ENCODE data around the gene C1orf35. TPM values are rescaled to one million over a fixed set of nuclear protein-coding genes. Genes with fewer than 3 reads are reported as not detected.
A peak's percentile ranks its signal among the peaks of the same experiment; 100 is the strongest.

The C1orf35 gene
- total RNA-seq, 1 donor, result 5.4 TPM

DNA sequence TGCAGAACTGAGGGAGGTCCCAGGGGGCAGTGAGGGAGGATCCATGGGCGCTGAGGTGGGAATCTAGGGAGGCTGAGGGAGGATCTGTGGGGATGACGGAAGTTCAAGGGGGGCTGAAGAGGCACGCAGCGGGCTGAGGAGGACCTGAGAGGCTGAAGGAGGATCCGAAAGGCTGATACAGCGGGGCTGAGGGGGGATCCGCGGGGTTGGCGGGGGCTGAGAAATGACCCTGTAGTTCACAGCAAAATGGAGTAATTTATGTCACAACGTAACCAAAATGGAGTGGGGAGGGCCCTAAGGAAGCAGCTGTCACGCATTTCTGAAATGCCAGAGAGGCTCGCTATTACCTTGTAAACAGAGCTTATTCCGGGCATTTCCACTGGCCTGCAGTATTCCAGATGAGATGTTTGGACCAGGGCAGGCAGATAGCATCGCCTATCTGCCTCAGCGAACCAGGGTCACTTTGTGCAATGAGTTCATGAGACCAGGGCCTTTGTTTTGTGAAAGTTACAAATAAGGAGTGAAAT lies 6.9 kb upstream of the C1orf35 start:
- Histone ChIP-seq H3K4me2 (ENCODE audit: insufficient read depth, low read length) (peak overlapping the region; percentile 97), H3K27ac (ENCODE audit: low read depth, low read length) (peak overlapping the region; percentile 94), H4K20me1 (ENCODE audit: insufficient read depth, low read length) (no peaks in the 10 kb centered on the region), H3K36me3 (ENCODE audit: insufficient read depth, low read length) (peaks cover 14% of the 10 kb centered on the region), H3K4me3 (ENCODE audit: insufficient read depth, low read length) (peak overlapping the region; percentile 100), H3K9me3 (ENCODE audit: low read depth, low read length) (no peaks in the 10 kb centered on the region), H2AFZ (ENCODE audit: low read length) (peak overlapping the region; percentile 95), H3K27me3 (ENCODE audit: insufficient read depth, low read length) (no peaks in the 10 kb centered on the region), H3K4me1 (ENCODE audit: insufficient read depth, low read length) (peaks cover 16% of the 10 kb centered on the region), H3K79me2 (ENCODE audit: insufficient read depth, low read length) (peaks cover 31% of the 10 kb centered on the region)
- peak; percentile 73 for DNase-seq (ENCODE audit: insufficient read length, low spot score, missing footprints)
- TF ChIP-seq, protein P1, sequence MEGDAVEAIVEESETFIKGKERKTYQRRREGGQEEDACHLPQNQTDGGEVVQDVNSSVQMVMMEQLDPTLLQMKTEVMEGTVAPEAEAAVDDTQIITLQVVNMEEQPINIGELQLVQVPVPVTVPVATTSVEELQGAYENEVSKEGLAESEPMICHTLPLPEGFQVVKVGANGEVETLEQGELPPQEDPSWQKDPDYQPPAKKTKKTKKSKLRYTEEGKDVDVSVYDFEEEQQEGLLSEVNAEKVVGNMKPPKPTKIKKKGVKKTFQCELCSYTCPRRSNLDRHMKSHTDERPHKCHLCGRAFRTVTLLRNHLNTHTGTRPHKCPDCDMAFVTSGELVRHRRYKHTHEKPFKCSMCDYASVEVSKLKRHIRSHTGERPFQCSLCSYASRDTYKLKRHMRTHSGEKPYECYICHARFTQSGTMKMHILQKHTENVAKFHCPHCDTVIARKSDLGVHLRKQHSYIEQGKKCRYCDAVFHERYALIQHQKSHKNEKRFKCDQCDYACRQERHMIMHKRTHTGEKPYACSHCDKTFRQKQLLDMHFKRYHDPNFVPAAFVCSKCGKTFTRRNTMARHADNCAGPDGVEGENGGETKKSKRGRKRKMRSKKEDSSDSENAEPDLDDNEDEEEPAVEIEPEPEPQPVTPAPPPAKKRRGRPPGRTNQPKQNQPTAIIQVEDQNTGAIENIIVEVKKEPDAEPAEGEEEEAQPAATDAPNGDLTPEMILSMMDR (IDR thresholded peaks at IDR 0.05; ENCODE audit: extremely low read depth, low read depth, low read length), result no peak

DNA sequence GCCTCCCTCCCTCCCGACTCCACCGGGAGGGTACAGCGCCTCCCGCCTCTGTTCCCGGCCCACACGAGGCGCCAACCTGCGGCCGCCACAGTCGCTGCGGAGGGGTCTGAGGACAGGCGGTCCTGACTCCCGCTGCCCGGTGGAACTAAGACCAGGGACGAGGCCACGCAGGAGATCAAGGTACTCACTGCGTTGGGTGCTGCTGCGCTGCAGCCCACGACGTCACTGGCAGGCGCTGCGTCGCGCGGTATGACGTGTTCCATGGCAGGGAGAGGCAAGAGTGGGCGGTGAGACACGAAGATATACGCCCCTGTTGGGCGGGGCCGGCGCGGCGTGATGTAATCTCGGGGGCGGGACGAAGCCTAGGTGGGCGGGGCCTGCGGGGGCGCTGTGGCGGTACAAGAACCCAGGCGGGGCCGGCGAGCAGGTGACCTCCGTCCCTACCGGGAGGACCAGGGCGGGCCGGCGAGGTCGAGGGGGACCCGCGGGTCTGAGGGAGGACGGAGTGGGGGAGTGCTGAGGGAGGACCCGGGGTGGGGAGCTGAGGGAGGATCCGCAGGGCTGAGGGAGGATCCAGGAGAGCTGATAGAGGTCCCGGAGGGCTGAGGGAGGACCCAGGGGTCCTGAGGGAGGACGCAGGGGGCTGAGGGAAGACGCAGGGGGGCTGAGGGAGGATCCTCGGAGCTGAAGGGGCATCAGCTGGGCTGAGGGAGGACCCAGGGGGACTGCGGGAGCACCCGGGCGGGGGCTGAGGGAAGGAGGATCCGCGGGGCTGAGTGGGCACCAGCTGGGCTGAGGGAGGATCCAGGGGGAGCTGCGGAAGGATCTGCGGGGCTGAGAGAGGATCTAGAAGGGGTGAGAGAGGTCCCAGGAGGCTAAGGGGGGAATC lies 6.2 kb upstream of the C1orf35 start, which contains the start of gene MRPL55:
TSS of gene MRPL55 (minus strand) at position 227 of the 889 bp plus-strand sequence. CDS start 1,039 bp downstream, outside the sequence.
- peaks cover 16% of the 10 kb centered on the region for H3K4me1 ChIP-seq (ENCODE audit: insufficient read depth, low read length)
- peak; percentile 99 for DNase-seq (ENCODE audit: insufficient read length, low spot score, missing footprints)
- peak within 1 kb of the TSS; percentile 98 for H2AFZ ChIP-seq (ENCODE audit: low read length)
- H3K4me3 ChIP-seq (ENCODE audit: insufficient read depth, low read length), result peak within 1 kb of the TSS; percentile 100
- H3K36me3 ChIP-seq (ENCODE audit: insufficient read depth, low read length), result peaks cover 14% of the 10 kb centered on the region
- peak within 1 kb of the TSS; percentile 97 for H3K4me2 ChIP-seq (ENCODE audit: insufficient read depth, low read length)
- TF ChIP-seq, protein P1 (IDR thresholded peaks at IDR 0.05; ENCODE audit: extremely low read depth, low read depth, low read length), result no peak
- H4K20me1 ChIP-seq (ENCODE audit: insufficient read depth, low read length), result no peaks in the 10 kb centered on the region
- no peaks in the 10 kb centered on the region for H3K9me3 ChIP-seq (ENCODE audit: low read depth, low read length)
- peaks cover 31% of the 10 kb centered on the region for H3K79me2 ChIP-seq (ENCODE audit: insufficient read depth, low read length)
- H3K27me3 ChIP-seq (ENCODE audit: insufficient read depth, low read length), result no peaks in the 10 kb centered on the region
- peak within 1 kb of the TSS; percentile 94 for H3K27ac ChIP-seq (ENCODE audit: low read depth, low read length)

DNA sequence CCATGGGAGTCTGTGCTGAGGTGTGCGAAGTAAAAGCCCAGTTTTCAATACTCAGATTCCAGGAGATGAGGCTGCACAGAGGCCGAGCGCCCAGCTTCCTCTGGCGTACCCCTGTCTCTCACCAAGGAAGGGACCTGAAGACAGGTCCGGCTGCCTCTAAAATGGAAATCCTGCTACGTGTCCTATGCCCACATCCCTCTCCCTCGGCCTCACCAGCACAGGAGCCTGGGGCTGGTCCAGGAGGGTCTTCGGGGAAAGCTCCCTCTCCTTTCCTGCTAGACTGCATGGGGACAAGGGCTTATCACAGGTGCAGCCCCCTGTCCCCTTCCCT lies 5.6 kb upstream of the C1orf35 start:
- TF ChIP-seq, protein P1 (IDR thresholded peaks at IDR 0.05; ENCODE audit: extremely low read depth, low read depth, low read length), result no peak
- Histone ChIP-seq H3K9me3 (ENCODE audit: low read depth, low read length) (no peaks in the 10 kb centered on the region), H3K27me3 (ENCODE audit: insufficient read depth, low read length) (no peaks in the 10 kb centered on the region), H3K27ac (ENCODE audit: low read depth, low read length) (peak overlapping the region; percentile 94), H3K4me3 (ENCODE audit: insufficient read depth, low read length) (peak overlapping the region; percentile 100), H3K36me3 (ENCODE audit: insufficient read depth, low read length) (peaks cover 14% of the 10 kb centered on the region), H4K20me1 (ENCODE audit: insufficient read depth, low read length) (no peaks in the 10 kb centered on the region), H3K4me1 (ENCODE audit: insufficient read depth, low read length) (peaks cover 22% of the 10 kb centered on the region), H3K79me2 (ENCODE audit: insufficient read depth, low read length) (peaks cover 31% of the 10 kb centered on the region), H2AFZ (ENCODE audit: low read length) (peak overlapping the region; percentile 98), H3K4me2 (ENCODE audit: insufficient read depth, low read length) (peak overlapping the region; percentile 97)
- DNase-seq (ENCODE audit: insufficient read length, low spot score, missing footprints), result no peak

Data from osteoblast (primary cell).